GM19324 (cell line): ENCODE measurements around the gene CTNNBIP1.

Experiments used
- ATAC-seq: cut with Tn5 transposase; IDR thresholded peaks from one replicate; pipeline ENCODE4 v1.9.1; 2021; ENCODE audit warnings: mild to moderate bottlenecking, moderate library complexity; ENCODE audit not compliant: unreplicated experiment, low FRiP score

CTNNBIP1 gene

DNA sequence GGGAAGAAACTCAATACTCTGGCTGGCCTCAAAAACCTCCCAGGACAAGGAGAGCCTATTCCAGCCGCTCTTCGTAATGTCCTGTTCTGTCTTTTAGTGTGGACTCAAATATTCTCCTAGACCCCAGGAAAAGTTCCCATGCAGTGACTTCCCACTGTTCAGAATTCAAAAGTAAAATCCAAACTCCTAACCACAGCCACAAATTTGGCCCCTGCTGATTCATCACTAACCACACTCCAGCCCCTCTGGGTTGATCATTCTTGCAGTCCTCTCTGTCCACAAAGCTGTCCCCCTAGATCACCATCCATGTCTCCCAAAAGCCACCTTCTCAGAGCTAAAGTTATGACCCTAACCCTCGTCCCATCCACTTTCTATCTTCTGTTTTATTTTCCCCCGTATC lies 5.1 kb downstream of the CTNNBIP1 start:
- ATAC-seq = no peak

DNA sequence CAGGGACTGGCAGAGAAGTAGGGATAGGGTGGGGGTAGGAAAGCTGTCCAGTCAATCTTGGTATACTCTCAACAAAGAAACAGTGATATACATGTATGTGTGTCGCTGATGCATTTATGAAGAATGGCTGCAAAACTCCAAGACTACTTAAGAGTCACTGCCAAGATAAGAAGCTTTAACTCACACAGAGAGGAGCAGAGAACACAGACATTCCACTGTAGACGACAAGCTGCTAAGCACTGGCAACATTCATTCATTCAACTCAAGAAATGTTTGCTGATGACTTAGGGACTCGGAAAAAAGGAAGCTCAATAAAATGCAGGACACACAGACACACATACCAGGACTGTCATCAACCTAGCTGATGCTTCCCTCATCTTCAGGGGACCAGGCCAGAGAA lies 5.5 kb downstream of the CTNNBIP1 start:
- ATAC-seq = no peak

DNA sequence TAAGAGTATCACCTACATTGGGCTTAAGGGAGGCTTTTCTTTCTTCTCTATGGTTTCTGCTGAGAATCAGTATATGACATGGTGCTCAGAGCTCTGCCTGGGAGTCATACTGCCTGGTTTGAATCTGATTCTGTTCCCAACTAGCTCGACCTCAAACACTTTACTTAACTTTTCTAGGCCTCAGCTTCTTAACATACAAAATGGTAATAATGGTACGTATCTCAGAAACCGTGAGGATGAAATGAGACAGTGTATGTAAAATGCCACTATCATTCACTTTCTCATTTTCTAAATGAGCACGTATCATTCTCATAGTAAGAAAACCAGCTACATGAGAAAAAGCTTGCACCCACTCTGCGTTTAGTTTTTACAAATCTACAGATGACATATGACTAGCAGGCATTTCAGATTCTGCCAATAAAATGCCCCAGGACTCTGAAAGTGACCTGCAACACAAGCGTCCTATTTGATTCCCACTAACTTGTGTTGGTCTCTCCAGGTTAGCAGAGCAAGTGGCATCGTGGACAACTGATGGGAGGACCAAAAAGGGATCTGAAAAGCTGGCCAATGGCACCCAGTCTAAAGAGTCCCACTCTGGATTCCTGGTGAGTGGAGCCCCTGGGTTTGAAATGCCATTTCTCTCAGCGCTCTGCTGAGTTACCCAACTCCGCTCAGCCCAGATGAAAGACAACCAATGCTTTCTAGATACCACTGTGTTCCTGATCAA lies 6.1 kb downstream of the CTNNBIP1 start:
- ATAC-seq = no peak

DNA sequence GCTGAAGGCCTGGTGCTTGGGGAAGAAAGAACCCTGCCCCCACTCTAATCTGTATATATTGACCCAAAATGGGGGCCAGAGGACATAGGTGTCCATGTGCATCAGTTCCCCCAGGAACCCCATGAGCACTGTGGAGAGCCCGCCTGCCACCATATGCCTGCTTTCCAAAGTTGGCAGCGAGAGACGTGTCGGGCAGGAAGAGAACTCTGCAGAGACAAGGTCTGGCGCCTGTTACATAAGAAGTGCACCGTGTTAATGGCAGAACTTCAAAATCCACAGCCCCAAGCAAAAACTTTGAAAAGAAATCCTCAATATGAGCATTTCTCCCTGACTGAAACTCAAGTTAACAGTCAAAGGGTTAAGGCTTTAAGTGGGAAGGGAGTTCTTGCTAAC lies 8.0 kb downstream of the CTNNBIP1 start:
- ATAC-seq = no peak

DNA sequence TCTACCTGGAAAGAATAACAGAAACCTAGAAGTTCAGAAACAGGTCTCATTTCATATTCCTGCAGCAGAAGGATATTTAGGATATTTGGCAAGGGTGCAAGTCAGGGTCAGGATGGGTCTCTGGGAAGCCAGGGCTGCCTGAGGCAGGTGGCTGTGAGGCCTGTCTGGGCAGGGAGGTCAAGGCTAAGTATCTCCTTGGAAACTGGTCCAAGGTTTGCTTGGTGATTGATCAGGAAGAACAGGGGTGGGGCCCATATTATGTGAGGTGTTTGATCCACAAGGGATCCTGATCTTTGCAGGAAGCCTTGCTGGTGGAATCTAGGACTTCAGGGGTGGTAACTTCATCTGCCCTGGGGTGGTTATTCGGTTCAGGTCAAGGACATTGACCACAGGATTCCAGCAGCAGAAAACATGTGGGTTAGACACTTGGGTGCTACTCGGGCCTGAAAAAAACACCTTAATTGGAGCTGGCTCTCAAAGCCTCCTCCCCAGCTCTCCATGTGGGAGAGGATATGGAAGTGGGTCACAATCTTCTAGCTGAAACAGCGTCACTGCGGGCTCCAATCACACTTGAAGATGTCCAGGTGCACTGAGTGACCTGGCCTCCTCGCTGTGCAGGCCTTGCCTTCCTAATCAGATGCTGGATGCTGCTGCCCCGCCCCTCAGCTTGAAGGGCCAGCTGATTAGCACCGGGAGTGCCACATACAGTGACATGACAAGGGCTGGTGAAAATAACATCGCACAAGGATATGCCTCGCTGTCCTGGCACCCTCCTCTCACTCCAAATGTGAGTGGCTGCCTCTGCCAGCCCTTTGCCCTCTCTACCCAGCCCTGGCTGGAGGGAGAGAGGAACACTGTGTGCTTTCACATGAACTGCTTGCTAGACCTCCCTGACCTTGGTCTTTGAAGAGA lies 8.7 kb downstream of the CTNNBIP1 start:
- no peak for ATAC-seq

DNA sequence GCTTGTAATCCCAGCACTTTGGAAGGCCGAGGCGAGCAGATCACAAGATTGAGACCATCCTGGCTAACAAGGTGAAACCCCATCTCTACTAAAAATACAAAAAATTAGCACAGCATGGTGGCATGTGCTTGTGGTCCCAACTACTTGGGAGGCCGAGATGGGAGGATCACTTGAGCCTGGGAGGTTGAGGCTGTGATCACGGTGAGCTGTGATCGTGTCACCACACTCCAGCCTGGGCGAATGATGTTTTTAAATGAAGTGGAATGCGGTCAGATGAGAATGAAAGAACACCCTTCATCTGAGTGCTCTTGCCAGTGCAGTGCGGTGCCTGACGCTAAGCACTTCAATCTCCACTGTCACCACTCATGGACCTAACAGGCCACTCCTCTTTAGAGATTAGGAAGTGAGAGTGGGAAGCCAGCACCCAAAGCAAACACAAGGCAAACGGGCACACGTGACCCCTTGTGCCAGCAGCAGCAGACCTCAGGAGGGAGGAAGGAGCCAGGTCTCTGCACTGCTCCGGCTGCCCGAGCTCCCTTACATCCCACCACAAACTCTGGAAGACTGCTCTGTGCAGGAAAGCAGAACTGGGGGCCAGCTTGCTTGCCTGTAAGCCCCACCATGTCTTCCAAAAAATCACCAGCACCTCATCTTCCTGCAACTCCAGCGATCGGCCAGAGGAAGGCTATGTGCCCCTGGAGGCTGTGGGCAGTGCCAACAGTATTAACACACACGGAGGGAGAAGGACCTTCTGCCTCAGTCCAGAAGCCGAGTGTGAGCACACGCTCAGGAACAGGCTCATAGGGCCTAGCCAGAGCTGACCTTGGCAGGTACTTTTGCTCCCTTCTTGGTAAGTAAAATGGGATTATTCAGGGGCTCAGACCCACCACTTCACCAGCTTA lies 9.7 kb downstream of the CTNNBIP1 start:
- no peak for ATAC-seq

DNA sequence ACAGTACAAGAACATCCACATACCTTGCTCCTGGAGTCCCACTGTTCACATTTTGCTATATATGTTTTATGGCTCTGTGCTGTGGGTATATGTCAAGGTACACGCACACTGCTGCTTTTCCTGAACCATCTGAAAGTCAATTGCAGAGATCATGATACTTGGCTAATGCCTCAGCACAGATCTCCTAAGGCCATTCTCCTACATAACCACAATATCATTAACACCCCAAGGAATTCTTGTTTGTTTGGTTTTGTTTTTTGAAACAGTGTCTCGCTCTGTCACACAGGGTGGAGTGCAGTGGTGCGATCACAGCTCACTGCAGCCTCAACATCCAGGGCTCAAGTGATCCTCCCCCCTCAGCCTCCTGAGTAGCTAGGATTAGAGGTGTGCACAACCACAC lies 16.0 kb downstream of the CTNNBIP1 start:
- no peak for ATAC-seq

DNA sequence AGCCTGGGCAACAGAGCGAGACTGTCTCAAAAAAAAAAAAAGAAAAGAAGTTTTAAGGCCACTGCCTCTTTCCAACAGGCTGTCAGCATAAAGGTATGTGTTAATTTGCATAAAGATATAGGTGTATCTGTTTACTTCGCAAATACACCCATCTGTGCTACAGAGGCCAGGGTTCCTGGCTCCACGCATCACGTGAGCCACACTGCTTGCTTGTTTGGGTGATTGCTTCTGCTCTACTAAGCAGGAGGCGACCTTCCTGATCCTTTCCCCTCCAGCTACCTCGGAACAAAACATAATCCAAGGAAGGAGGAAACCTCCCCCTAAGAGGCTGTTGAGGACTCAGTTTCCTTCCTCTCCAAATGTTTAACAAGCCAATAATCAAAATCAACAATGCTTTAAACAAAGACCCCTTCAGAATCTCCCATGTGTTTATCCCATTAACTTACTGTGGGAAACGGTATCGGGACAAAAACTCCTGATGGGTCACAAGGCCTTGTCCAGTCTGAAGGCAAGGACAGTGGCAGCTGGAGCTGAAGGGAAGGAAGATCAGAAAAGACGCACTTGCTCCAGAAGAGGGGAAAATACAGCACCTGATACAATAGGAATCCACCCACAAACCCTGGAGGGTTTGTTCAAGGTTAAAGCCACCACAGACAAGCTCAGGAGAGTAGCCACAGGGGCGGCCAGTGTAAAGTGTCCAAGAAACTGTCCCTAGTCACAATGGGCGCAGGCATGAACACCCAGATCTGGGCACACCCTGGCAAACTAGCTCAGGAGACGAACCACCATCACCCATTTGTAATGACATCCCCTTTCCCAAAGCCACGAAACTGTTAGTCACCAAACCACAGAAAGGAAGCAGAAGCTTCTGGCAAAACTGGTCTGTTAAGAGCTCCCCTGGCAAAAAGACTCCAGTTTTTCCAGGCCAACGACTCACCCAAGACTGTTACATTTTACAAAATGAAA lies 17.2 kb downstream of the CTNNBIP1 start:
- ATAC-seq = no peak

DNA sequence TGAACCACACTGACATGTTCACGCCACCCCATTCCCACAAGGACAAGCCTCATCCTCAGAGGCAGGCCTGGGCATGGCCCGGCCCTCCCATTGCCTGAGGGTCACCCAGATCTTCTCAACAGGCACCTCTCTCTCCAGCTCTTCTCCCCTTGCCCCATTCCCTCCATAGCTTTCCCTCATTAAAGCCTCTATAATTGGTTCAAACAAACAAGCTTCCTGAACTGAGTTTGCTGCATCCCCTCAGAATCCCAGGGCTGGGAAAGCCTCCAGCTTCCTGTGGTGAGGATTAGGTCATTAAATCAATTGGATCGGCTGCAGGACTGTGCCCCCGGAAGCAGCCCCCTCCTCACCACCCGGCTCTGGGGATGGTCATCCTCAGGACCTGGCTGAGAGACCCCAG lies 18.9 kb downstream of the CTNNBIP1 start:
- no peak for ATAC-seq

DNA sequence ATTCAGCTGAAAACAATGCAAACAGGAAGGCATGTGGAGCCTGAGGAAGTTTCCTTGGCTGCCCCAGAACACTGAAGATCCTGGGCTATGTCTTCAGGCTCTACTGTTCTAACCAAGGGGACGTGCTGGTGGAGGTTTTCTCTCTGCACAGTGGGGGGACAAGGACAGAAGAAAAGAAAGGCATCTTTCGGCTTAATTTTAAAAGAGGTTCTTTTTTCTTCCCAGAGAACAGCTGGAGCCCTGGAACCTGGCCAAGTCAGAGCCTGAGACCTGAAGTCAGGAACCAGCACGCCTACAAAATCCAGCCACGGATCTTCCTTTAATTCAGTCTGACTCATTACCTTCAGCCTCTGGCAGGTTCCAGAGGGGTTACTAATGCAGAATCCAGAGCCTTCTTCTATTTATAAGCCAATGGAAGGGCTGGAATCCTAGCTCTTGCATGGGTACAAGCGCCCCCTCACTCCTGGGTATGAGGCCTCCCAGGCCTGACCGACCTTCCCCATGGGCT lies 19.8 kb downstream of the CTNNBIP1 start:
- ATAC-seq = no peak

DNA sequence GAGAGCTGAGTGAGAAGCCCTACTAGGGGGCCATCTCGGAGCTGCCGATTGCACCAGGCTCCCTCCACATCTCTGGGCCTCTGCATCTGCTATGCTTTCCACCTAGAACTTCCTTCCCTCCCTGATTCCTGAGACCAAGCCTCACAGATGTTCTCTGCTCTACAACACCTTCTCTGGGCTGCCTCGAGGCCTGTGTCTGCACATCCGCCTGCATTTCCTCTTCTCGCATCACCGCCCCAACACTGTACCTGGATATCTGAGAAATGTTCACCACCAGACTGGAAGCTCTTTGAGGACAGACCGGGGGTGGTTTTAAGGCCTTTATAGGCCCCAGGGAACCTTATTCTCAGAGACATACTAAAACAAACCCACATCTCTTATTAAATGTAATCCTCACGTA lies 20.7 kb downstream of the CTNNBIP1 start:
- ATAC-seq = no peak

DNA sequence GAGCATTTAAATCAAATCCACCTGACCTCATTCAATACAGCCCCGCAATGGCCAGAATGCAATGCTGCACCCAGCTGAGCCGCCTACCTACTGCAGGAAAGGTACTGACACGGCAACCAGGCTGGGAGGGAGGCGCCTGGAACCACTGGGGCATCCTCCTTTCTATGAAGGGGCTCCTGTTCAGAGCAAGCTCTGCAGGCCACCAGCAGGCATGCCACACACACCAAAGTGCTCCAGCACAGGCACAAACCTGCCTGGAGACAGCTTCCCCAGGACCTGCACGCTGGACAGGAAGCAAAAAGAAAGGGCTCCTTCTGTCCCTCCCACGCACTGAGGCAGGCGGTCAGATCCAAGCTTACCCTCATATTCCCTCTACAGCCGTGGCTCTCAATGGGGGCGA lies 21.2 kb downstream of the CTNNBIP1 start:
- no peak for ATAC-seq

DNA sequence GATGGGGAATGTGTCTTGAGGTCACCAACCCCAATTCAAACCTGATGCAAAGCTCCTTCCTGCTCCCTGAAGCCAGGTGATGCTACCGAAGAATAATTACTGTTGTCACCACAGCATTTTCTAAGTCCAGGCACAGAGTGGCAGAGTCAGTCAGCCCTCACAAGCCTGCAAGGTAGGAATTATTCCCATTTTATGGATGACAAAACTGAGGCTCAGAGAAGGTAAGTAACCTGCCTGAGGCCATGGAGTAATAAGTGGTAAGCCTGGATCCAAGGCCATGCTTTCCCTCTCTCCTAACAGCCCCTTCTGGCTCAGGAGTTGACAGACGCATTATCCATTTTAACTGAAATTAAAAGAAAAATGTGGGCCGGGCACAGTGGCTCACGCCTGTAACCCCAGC lies 23.0 kb downstream of the CTNNBIP1 start:
- no peak for ATAC-seq

DNA sequence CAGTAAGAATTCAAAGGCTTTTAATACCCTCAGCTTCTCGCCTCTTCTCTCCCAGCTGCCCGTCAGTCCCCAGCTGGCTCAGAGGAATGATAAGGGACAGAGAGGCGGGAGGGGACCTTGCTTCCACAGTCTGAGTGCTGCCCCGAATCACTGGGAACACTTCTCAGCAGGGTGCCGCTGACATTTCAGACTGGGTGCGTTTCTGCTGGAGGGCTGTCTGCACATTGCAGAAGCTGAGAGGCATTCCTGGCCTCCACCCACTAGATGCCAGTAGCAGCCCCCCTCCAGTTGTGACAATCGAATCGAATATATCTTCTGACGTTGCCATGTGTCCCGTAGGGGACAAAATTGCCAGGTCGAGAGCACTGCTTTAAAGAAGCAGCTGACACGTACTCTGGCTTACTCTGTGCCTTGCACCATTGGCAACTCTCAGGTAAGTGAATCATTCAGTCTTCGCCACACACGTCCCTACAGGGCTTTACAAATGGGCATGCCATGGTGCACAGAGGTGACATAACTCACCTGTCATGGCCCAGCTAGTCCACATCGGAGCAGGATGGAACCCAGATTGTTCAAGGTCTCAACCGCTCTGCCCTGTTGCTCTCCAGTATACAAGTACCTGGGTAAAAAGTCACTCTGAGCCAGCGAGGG lies 23.9 kb downstream of the CTNNBIP1 start:
- ATAC-seq = no peak

DNA sequence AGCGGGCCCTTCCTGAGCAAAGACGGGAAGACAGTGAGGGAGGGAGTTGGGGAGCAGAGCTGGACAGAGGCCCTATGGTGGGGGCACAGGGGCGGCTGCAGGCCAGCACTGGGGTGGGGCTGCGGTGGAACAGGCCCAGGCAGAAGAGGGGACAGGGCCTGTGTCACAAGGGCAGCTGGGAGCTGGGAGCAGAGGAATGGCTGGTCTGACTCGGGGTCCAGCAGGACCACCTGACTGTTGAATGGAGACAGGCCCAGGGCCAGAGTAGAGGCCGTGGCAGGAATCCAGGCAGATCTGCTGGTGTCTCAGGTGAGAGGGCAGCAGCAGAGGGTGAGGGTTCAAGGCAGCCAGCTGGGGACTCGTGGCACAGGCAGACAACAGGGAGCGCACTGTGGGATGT lies 25.3 kb downstream of the CTNNBIP1 start:
- no peak for ATAC-seq

DNA sequence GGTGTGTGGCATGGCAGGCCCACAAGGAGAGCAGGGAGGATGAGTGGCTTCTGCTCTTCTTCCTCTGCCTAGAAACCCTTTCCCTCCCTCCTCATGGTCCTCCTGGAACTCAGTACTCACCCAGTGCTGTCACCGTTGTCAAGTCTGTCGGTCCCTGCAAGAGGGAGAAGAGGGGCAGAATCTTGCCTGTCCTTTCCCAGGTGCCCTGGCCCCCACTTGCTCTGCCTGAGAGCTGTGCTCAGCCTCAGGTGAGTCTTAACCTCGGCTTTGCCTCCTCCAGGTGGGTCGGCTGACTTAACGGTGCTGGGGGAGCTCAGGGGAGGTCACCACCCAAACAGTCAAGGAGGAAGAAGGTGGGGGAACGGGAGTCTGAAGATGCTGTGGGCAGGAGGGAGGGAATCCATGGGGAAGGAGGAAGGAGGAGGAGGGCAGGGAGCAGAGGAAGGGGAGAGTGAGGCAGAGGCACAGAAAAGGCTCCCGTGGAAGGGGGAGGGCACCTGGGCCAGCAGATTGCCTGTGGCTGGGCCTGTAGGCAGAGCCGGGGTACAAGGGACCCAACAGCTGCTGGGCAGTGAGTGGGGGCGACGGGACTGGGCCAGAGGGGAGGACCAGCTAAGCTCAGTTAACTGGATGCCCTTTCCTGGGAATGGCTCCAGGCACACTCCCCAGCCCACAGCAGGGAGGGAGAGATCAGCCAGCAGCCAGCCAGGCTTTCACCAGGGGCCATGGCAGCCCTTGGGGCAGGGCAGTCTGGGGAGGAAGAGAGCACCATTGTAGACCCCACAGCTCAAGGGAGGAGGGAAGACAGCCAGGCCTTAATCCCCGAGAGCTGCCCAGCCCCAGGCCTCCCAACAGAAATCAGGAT lies 26.3 kb downstream of the CTNNBIP1 start:
- ATAC-seq = no peak

DNA sequence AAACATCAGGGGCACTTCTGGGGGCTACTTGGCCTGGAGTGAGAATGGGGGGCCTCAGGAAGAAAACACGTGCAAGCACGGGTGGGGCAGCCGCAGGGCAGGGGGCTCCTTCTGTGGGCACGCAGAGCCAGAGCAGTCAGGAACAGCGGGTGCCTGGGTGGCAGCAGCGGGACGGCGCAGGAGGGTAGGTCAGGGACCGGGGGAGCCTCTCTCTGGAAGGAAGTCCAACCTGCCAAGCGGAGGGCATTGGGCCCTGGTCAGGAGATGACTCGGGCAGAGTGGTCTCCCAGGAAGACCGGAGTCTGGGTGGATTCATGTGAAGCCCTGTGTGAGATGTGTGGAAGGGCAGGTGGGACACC lies 27.1 kb downstream of the CTNNBIP1 start:
- no peak for ATAC-seq

DNA sequence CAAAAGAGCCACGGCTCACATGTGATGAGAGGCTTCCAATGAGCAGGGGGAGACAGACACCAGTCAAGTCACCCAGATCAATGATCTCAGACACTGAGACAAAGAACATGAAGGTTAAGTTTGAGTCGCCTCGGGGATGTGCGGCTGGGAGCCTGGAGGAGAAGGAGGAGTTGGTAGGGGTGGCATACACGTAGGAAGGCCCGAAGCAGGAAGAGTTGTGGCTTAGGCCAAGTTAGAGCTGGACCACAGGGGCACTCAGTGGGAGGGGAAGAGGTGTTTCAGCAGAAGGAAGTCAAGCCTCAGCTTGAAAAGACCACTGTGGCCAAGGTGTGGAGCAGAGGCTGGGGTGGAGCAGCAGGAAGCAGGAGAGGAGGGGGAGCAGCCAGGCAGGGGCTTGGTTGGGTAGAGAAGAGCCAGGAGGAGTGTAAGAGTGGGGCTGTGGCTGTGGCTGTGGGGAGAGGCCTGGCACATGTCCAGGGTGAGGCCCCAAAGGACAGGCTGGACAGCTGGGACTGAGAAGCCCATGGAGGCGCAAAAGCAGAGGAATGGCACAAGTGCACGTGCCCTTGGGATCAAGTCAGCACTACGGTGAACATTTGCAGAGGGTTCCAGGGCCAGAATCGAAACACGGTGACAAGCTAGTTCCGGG lies 27.6 kb downstream of the CTNNBIP1 start:
- no peak for ATAC-seq
